ENCODE measurements around the gene FYN.

DNA sequence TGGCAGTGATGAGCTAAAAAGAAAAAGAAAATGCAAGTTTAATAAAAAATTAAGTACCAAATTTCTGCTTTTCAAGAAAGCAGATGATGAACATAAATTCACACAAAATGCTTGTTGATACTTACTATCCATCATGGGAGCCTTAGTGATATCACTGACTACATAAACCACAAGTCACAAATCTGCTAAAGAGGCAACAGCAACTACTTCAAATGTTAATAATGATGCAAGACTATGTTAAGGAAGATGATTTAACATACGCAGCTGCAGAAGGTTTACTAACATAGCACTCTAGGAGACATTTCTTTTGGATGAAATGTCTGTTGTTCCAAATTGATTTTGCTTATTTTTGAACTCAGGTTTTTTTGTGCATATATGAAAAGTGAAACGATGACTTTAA lies 18.6 kb downstream of the FYN start:
- TF ChIP-seq RAD21 (conservative IDR thresholded peaks at IDR 0.05 in 1 of 2, IDR thresholded peaks at IDR 0.05 in 1 of 2) (no peak), REST (IDR thresholded peaks at IDR 0.05) (no peak), CEBPB (IDR thresholded peaks at IDR 0.05) (no peak), CBX2 (IDR thresholded peaks at IDR 0.05; ENCODE audit: borderline replicate concordance, low read depth) (no peak), MAZ (IDR thresholded peaks at IDR 0.05; ENCODE audit: borderline replicate concordance, low read depth, low read length) (no peak), POLR2A (IDR thresholded peaks at IDR 0.05; ENCODE audit: low read length) (no peak), GATA3 (IDR thresholded peaks at IDR 0.05; ENCODE audit: borderline replicate concordance) (no peak), FOXS1 (CRISPR knock-in tag; IDR thresholded peaks at IDR 0.05) (no peak), HDAC2 (IDR thresholded peaks at IDR 0.05) (no peak)
- TF ChIP-seq, protein P1, sequence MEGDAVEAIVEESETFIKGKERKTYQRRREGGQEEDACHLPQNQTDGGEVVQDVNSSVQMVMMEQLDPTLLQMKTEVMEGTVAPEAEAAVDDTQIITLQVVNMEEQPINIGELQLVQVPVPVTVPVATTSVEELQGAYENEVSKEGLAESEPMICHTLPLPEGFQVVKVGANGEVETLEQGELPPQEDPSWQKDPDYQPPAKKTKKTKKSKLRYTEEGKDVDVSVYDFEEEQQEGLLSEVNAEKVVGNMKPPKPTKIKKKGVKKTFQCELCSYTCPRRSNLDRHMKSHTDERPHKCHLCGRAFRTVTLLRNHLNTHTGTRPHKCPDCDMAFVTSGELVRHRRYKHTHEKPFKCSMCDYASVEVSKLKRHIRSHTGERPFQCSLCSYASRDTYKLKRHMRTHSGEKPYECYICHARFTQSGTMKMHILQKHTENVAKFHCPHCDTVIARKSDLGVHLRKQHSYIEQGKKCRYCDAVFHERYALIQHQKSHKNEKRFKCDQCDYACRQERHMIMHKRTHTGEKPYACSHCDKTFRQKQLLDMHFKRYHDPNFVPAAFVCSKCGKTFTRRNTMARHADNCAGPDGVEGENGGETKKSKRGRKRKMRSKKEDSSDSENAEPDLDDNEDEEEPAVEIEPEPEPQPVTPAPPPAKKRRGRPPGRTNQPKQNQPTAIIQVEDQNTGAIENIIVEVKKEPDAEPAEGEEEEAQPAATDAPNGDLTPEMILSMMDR (IDR thresholded peaks at IDR 0.05) = no peak
